GM21529 (cell line): ENCODE measurements around the gene PRDX5.
"Not testable (repeated sequence)": the region's sequence is repeated elsewhere in the genome, so short reads cannot be mapped to it uniquely, and the experiment has no call there.

ENCODE experiments used
- ATAC-seq: cut with Tn5 transposase; IDR thresholded peaks from one replicate; pipeline ENCODE4 v1.9.1; 2021; ENCODE audit not compliant: unreplicated experiment

Gene PRDX5

DNA sequence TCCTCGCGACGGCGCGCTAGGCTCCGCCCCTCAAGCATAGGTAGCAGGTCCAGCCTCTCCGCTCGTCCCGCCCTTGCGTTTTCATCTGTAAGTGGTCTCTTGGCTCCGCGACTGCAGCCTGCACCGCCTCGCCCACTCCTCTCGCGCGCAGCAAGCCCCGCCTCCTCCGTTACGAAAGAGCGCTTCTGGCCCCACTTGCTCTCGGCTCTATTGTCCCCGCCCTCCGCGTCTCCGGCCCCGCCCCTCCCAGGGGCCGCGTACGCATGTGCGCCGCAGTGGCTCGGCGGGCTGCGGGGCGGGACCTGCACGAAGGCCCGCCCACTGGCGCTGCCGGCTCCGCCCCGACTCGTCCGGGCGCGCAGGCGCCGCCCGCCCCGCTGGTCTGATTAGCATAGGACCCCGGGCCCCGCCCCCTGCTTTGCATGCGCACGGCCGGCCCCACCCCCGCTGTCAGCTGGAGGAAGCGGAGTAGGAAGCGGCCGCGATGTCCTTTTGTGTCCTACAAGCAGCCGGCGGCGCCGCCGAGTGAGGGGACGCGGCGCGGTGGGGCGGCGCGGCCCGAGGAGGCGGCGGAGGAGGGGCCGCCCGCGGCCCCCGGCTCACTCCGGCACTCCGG is 12.7 kb upstream of the PRDX5 start, which contains the start of gene ESRRA:
TSS of gene ESRRA (plus strand) at position 450 of the 616 bp plus-strand sequence. CDS start 1,656 bp downstream, outside the sequence.
- ATAC-seq: peak; percentile 70

DNA sequence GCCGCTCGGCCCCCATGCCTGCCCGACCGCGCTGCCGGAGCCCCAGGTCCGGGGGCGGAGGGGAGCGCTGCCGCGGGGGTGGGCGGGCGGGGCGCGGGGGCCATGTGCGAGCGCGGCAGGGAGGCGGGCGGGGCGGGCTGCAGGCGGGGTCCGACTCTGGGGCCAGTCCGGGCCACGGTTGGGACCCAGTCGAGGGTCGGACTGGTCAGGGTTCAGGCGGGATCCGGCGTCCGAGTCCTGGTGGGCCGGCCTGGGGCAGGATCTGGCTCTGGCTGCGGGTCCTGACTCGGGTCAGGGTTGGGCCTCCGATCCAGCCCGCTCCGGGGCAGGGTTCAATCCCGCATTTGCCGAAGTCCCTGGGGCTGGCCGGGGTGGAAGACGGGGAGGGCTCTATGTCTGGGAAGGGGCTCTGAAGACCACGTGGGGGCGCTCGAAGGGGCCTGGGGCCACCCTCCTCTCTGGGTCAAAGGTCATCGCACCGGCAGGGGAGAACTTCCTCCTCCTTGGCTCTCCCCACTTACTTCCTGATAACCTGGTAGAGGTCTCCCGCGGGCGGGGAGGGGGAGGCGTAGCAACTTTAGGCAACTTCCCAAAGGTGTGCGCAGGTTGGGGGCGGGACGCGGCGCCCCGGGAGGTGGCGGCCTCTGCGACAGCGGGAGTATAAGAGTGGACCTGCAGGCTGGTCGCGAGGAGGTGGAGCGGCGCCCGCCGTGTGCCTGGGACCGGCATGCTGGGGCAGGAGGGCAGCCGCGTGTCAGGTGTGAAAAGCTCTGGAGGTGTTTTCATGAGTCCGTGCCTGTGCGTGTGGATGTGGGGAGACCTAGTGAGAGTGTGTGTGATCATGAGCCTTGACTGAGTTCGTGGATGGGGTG is 12.0 kb upstream of the PRDX5 start:
- peak; percentile 27 for ATAC-seq

DNA sequence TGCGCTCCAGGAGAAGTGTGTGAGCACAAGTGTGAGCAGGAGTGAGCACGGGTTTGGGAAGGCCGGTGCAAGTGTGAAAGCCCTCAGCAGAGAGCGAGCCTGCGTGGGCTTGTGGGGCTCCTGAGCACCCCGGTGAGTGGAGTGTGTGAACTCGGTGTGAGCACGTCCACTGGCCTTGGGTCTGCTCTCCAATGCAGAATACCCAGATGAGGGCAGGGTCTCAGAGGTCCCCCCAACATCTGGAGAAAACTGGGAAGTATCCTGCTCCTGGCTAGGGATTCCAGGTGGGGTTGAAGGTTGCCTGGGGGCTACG is 11.4 kb upstream of the PRDX5 start:
- no peak for ATAC-seq

DNA sequence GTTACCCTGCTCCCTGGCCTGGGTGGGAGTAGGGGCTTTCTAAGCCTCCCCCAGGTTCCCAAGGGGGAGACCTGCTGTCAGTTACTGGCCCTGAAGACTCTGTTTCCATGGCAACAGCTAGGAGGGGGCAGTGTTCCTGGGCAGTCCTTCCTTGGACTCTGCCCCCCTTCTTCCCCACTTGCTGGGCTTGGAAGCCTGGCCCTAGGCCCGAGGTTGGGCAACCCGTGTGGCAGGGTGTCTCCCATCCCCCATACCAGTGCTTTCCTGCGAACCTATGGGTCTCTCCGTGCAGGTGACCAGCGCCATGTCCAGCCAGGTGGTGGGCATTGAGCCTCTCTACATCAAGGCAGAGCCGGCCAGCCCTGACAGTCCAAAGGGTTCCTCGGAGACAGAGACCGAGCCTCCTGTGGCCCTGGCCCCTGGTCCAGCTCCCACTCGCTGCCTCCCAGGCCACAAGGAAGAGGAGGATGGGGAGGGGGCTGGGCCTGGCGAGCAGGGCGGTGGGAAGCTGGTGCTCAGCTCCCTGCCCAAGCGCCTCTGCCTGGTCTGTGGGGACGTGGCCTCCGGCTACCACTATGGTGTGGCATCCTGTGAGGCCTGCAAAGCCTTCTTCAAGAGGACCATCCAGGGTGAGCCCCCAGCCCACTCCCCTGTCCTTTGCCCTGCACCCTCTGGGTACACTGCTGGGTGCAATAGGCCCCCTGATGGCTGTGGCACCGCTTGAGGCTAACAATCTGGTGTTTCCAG is 10.9 kb upstream of the PRDX5 start:
- no peak for ATAC-seq

DNA sequence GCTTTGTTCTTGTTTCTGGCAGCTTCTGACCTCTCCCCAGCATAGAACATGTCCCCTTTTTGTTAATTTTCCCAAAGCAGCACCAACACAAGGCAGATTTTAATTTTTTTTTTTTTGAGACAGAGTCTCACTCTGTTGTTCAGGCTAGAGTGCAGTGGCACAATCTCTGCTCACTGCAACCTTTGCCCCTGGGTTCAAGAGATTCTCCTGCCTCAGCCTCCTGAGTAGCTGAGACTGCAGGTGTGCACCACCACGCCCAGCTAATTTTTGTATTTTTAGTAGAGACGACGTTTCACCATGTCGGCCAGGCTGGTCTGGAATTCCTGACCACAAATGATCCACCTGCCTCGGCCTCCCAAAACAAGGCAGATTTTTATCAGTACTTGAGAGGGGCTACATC is 10.1 kb upstream of the PRDX5 start:
- ATAC-seq: not testable (repeated sequence)

DNA sequence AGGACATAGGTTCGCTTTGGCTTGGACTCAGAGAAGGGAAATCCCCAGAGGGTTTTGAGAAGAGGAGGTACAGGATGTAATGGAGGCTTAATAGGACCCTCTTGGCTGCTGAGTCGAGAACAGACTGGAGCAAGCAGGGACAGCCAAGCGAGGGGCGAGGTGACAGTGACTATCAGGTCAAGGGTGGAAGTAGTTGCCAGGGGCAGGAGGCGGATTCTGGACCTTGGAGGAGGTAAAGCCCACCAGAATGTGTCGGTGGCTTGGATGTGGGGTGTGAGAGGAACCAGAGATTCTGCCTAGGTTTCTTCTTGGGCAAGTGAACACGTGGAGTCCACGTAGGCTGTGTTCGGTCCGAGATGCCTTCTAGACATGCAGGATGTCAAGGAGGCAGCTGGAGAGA is 5.0 kb upstream of the PRDX5 start:
- no peak for ATAC-seq

DNA sequence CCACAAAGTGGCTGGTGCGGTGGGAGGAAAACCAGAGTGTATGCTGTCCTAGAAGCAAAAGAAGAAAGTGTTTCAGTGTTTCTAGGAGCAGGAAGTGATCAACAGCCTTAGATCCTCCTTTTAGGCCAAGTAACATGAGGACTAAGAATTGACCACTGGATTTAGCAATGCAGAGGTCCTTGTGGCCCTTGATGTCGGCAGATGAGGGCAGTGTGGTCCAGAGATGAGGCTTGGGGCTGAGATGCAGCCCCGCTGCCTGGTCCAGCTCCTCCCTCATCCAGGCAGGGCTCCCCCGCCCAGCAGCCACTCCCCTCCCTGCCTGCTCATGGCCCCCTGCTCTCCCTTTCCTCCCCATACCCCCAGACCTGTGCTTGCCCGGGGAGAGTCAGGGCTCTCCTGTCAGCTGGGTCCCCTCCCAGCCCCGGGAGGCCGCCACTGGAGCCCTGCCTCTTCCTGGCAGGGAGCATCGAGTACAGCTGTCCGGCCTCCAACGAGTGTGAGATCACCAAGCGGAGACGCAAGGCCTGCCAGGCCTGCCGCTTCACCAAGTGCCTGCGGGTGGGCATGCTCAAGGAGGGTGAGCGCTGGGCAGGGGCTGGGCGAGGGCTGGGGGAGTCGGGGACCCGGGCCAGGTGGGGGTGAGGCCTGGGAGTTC is 4.3 kb upstream of the PRDX5 start:
- no peak for ATAC-seq

DNA sequence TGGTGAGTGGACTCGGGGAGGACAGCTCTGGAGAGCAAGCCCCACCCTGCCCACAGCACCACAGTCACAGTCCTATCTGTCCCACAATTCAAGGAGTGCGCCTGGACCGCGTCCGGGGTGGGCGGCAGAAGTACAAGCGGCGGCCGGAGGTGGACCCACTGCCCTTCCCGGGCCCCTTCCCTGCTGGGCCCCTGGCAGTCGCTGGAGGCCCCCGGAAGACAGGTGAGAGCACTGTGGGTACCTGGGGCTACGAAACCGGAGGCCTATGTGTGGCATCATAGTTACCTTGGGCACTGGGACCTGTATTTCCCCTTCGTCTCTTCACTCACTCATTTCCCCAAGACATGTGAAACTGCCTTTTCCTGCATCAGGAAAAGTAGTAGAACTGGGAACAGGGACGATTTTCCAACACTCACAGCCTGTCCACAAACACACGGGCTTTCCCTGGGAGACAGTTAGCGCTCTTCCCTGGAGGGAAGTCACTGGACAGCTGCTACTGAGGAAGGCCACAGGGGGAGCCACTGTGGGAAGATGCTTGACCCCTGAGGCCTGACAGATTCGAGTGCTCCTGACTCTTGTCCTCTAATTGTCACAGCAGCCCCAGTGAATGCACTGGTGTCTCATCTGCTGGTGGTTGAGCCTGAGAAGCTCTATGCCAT is 3.6 kb upstream of the PRDX5 start:
- no peak for ATAC-seq

DNA sequence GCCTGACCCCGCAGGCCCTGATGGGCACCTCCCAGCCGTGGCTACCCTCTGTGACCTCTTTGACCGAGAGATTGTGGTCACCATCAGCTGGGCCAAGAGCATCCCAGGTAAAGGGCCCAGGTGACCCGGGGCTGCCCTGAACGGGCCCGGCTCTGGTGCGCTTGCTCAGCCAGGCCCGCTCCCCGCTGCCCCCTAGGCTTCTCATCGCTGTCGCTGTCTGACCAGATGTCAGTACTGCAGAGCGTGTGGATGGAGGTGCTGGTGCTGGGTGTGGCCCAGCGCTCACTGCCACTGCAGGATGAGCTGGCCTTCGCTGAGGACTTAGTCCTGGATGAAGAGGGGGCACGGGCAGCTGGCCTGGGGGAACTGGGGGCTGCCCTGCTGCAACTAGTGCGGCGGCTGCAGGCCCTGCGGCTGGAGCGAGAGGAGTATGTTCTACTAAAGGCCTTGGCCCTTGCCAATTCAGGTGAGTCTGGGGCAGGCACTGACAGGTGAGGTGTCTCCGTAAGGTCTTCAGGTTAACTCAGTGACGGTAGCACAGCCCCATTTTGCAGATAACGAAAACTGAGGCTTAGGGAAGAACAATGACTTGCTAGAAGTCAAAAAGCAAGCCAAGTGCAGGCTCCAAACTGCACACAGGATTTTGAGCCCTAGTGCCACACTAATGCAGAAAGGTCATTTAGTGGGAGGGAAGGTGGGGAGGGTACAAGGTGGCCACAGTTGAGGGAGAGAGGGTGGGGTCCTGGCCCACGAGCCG is 2.9 kb upstream of the PRDX5 start:
- ATAC-seq: no peak

DNA sequence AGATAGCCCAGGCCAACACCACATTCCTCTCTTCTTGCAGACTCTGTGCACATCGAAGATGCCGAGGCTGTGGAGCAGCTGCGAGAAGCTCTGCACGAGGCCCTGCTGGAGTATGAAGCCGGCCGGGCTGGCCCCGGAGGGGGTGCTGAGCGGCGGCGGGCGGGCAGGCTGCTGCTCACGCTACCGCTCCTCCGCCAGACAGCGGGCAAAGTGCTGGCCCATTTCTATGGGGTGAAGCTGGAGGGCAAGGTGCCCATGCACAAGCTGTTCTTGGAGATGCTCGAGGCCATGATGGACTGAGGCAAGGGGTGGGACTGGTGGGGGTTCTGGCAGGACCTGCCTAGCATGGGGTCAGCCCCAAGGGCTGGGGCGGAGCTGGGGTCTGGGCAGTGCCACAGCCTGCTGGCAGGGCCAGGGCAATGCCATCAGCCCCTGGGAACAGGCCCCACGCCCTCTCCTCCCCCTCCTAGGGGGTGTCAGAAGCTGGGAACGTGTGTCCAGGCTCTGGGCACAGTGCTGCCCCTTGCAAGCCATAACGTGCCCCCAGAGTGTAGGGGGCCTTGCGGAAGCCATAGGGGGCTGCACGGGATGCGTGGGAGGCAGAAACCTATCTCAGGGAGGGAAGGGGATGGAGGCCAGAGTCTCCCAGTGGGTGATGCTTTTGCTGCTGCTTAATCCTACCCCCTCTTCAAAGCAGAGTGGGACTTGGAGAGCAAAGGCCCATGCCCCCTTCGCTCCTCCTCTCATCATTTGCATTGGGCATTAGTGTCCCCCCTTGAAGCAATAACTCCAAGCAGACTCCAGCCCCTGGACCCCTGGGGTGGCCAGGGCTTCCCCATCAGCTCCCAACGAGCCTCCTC is 2.0 kb upstream of the PRDX5 start:
- ATAC-seq: not testable (repeated sequence)

DNA sequence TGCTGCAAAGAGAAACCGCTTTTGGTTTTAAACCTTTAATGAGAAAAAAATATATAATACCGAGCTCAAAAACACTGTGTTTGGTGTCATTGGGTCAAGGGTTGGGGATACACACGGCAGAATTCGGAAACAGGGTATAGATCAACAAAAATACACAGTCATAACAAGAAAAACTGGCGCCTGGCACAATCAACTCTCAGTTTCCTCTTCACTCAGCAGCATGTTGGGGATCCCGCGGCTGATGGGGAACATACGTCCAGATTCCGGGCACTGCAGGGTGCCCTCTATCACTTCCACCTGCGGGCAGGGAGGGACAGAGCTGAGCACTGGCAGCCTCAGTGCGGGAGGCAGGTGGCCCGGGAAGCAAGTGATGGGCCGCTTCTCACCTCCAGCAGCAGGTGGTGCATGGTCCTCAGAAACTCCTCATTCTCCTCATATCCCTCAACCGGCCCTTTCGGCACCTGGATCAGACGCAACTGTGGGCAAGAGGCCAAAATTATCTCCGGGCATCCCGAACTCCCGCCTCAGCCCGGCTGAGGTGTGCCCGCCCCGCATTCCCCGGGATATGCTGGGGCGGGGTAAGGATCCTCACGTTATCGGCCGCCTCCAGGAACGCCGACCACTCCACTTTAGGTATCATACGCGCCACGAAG is 1.1 kb upstream of the PRDX5 start:
- peak; percentile 10 for ATAC-seq

DNA sequence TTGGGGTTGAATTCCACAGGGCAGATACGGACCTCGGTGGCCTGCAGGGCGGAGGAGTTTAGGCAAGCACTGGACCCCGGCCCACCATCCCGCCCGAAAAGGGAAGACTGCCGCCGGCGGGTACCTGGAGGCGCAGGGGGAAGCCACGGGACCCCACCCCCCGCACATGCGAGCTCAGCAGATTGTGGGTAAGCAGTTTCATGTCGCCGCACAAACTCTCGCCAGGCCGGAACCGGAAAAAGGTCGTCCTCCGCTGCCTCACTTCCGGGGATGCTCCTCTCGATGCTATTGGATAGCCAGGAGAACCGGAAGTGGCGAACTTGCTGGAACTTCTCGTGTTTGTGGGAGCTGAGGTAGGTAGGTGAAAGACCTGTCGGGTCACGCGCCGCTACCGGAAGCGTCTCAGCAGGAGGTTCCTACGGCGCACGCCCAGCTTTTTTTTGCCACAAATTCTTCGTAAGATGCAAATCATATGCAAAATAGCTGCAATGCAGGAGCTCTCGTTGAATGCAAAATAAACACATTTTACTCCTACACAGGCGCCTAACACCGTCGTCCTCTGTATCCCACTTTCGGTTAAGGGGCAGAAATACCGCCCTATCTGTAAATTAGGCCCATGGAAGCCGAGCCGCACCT is 478 bp upstream of the PRDX5 start, which contains the start of gene TRMT112:
TSS of gene TRMT112 (minus strand) at position 235 of the 636 bp plus-strand sequence. CDS start at position 202, 33 bp downstream.
- ATAC-seq: peak; percentile 48

DNA sequence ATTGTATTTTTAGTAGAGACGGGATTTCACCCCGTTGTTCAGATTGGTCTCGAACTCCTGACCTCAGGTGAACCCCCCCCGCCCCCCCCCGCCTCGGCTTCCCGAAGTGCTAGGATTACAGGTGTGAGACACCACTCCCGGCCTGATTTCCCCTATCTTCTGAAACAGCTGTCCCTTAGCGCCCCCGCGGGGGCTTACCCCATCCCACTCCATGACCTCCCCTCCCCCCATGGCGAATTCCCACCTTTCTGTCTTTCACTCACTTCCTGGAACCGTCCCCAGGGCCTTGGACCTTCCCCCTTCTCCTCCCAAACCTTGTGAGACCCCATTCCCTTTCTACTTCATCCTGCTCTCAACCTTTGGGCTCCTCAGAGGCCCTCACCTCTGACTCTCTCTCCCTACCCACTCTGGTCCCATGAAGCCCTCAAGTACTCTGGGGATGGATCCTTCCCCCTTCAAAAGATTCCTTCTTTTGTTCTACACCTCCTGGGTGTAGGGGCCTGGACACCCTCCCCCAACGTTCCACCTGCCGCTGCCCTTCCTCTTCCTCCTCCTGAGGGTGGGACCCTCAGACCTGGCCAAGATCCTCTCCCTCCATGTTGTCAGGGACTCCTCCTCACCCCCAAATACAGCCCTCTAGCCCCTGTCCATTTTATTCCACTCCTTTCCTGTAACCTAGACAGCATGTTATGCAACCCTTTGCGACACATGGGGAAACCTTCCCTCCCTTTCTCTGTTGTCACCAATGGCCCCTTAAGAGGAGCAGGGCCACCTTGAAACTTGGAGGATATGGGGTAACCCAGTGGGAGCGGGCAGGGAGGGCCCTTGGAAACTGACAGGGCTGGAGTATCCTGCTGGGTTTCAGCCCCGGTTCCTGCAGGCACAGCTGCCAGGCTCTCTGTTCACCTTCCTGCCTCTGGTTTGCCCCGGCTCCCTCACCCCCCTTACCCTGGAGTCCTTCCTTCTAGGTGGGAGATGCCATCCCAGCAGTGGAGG is 1.1 kb downstream of the PRDX5 start:
- no peak for ATAC-seq

DNA sequence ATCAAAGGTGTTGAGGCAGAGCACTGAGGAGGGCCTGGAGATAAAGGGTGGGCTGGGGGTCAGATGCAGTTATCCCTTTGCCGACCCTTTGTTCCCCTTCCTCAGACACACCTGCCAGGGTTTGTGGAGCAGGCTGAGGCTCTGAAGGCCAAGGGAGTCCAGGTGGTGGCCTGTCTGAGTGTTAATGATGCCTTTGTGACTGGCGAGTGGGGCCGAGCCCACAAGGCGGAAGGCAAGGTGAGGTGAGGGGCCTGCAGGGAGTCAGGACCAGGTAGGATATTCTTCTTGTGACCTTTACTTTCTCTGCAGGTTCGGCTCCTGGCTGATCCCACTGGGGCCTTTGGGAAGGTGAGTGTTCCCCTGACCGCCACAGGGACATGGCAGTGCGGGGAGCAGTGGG is 2.6 kb downstream of the PRDX5 start:
- ATAC-seq: no peak

DNA sequence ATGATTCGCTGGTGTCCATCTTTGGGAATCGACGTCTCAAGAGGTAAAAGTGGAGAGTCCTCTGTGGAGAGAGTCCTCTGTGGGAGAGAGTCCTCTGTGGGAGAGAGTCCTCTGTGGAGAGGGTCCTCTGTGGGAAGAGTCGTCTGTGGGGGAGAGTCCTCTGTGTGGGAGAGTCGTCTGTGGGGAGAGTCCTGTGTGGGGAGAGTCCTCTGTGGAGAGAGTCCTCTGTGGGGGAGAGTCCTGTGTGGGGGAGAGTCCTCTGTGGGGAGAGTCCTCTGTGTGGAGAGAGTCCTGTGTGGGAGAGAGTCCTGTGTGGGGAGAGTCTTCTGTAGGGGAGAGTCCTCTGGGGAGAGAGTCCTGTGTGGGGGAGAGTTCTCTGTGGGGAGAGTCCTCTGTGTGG is 3.1 kb downstream of the PRDX5 start:
- ATAC-seq: no peak

DNA sequence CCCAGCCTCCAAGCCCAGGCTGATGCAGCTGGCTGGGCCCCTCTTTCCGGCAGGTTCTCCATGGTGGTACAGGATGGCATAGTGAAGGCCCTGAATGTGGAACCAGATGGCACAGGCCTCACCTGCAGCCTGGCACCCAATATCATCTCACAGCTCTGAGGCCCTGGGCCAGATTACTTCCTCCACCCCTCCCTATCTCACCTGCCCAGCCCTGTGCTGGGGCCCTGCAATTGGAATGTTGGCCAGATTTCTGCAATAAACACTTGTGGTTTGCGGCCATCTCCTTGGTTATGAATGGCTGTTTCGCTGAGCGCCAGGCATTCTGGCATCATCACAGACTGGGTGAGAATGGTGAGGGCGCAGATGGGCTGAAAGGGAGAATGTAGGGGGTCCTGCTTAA is 3.6 kb downstream of the PRDX5 start:
- no peak for ATAC-seq

DNA sequence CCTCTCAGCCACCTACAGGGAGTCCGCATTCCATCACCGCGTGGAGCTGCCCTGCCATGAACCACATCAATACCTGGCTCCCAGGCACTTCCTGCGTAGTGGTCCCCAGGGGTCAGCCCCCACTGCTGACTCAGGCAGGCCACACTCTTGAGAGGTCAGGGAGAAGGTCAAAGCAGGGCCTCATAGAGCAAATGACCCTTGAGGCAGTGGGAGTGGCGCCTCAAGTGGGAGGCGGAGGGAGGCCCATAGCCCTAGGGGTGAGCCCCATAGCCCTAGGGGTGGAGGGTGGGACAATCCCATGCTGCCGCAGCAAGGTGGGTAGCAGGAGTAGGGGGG is 5.0 kb downstream of the PRDX5 start:
- no peak for ATAC-seq
